A549 (cell line): Measurements from ENCODE around the gene CBFB. TPM values are rescaled to one million over a fixed set of nuclear protein-coding genes. Genes with fewer than 3 reads are reported as not detected.
A peak's percentile ranks its signal among the peaks of the same experiment; 100 is the strongest.

Experiments used
- ATAC-seq, 2 experiments: fragments of 200-7000 bp in 1 of 2; fragments of >200 bp in 1 of 2; cut with Nextera tagmentation in 1 of 2; cut with Tn5 transposase in 1 of 2; 3 replicates each; pipeline versions ENCODE4 v1.8.0 to v1.9.1; 2018 to 2020; ENCODE audit warnings: mild to moderate bottlenecking in 1 of 2, moderate library complexity in 1 of 2
- CTCF ChIA-PET: fragments of 300-600 bp; sonication (Branson Sonifier 250); formaldehyde crosslinking; extraction: SDS; loops from one replicate; lab custom pipeline; 2021; ENCODE audit warnings: antibody characterized with exemption, inconsistent platforms; lab: Yijun Ruan, JAX
- POLR2A ChIA-PET: fragments of 350-600 bp; formaldehyde crosslinking; extraction: SDS; loops from one replicate; lab custom pipeline; 2021; ENCODE audit warnings: antibody characterized with exemption, inconsistent platforms; lab: Yijun Ruan, JAX
- DNase-seq, 2 experiments: peaks; one replicate each; pipeline versions ENCODE4 v3.0.0 to v3.0.0-alpha.2; 2011 to 2016; ENCODE audit warnings: low read depth in 1 of 2, low spot score in 1 of 2
- FAIRE-seq: peaks from 2 replicates; lab custom pipeline; 2011; peaks lifted over from hg19 to GRCh38; lab: Jason Lieb, UNC
- H3K27ac ChIP-seq, 2 experiments: fragments of >200 bp; sonication (Bioruptor Twin); formaldehyde crosslinking; 3 replicates each; pipeline ENCODE4 v1.5.1; 2016 to 2017
- H3K4me1 ChIP-seq: fragments of >200 bp; sonication (Bioruptor Twin); formaldehyde crosslinking; 3 replicates; pipeline ENCODE4 v1.6.1; 2016
- H3K4me2 ChIP-seq: fragments of >200 bp; sonication (Bioruptor Twin); formaldehyde crosslinking; 3 replicates; pipeline ENCODE4 v1.6.1; 2016
- H3K4me3 ChIP-seq: fragments of >200 bp; sonication (Bioruptor Twin); formaldehyde crosslinking; 3 replicates; pipeline ENCODE4 v1.5.1; 2016
- H3K9me3 ChIP-seq: fragments of >200 bp; sonication (Bioruptor Twin); formaldehyde crosslinking; 3 replicates; pipeline ENCODE4 v1.6.1; 2016
- CEBPB ChIP-seq, 2 experiments: fragments of >200 bp in 1 of 2; sonication (Bioruptor Twin) in 1 of 2; formaldehyde crosslinking in 1 of 2; IDR thresholded peaks; 2 replicates each; pipeline ENCODE4 v1.6.1; 2012 to 2016
- CHD4 ChIP-seq: fragments of 200-600 bp; sonication (generic); IDR thresholded peaks from 2 replicates; pipeline ENCODE4 v1.6.1; 2016; ENCODE audit warnings: antibody characterized with exemption, mild to moderate bottlenecking, borderline replicate concordance
- CTCF ChIP-seq: fragments of >200 bp; sonication (Bioruptor Twin); formaldehyde crosslinking; IDR thresholded peaks from 3 replicates; pipeline ENCODE4 v1.5.1; 2016
- ELK1 ChIP-seq: fragments of 150-350 bp; IDR thresholded peaks from 2 replicates; pipeline ENCODE4 v1.6.1; 2014; ENCODE audit warnings: low read depth, mild to moderate bottlenecking, low read length
- EP300 ChIP-seq, 2 experiments: fragments of >200 bp; sonication (Bioruptor Twin); formaldehyde crosslinking; IDR thresholded peaks; 2 replicates in 1 of 2; 3 replicates in 1 of 2; pipeline ENCODE4 v1.6.1; 2016 to 2017
- FOSL2 ChIP-seq, 2 experiments: fragments of 450-650 bp in 1 of 2; fragments of >200 bp in 1 of 2; sonication (Bioruptor Twin) in 1 of 2; formaldehyde crosslinking; IDR thresholded peaks; 2 replicates each; pipeline versions ENCODE4 v1.5.0 to v1.6.1; 2016 to 2020; ENCODE audit warnings: mild to moderate bottlenecking in 1 of 2, moderate library complexity in 1 of 2
- GATA3 ChIP-seq: IDR thresholded peaks from 2 replicates; pipeline ENCODE4 v1.6.1; 2012; ENCODE audit warnings: borderline replicate concordance
- HMGXB4 ChIP-seq: fragments of 250-450 bp; sonication (Bioruptor Pico); IDR thresholded peaks from 2 replicates; pipeline ENCODE4 v1.5.0; 2021; ENCODE audit warnings: mild to moderate bottlenecking, moderate library complexity, borderline replicate concordance
- HOXA7 ChIP-seq: fragments of 250-450 bp; sonication (Bioruptor Pico); IDR thresholded peaks from 2 replicates; pipeline ENCODE4 v1.5.0; 2020; ENCODE audit warnings: mild to moderate bottlenecking, moderate library complexity
- HOXB13 ChIP-seq: fragments of 250-450 bp; sonication (Bioruptor Pico); IDR thresholded peaks from 2 replicates; pipeline ENCODE4 v1.5.0; 2020; ENCODE audit warnings: low read depth, mild to moderate bottlenecking, moderate library complexity
- HOXB5 ChIP-seq: fragments of 250-450 bp; sonication (Bioruptor Pico); IDR thresholded peaks from 2 replicates; pipeline ENCODE4 v1.5.0; 2020; ENCODE audit warnings: mild to moderate bottlenecking, moderate library complexity
- JUNB ChIP-seq: fragments of >200 bp; sonication (Bioruptor Twin); formaldehyde crosslinking; IDR thresholded peaks from 2 replicates; pipeline ENCODE4 v1.6.1; 2016
- KDM5A ChIP-seq: fragments of 200-600 bp; sonication (generic); IDR thresholded peaks from 2 replicates; pipeline ENCODE4 v1.6.1; 2016; ENCODE audit warnings: antibody characterized with exemption, mild to moderate bottlenecking
- MYC ChIP-seq: IDR thresholded peaks from 2 replicates; pipeline ENCODE4 v1.6.1; 2012; ENCODE audit warnings: mild to moderate bottlenecking, inconsistent platforms, low read length, improper control_type of control experiment, borderline replicate concordance
- PHF8 ChIP-seq: fragments of 200-600 bp; sonication (generic); IDR thresholded peaks from 2 replicates; pipeline ENCODE4 v1.6.1; 2016; ENCODE audit warnings: low read depth, mild to moderate bottlenecking, antibody characterized with exemption, moderate library complexity, borderline replicate concordance
- POLR2A ChIP-seq: IDR thresholded peaks from 2 replicates; pipeline ENCODE4 v1.6.1; 2012; ENCODE audit warnings: mild to moderate bottlenecking, low read length
- RAD21 ChIP-seq, 2 experiments: fragments of >200 bp in 1 of 2; sonication (Bioruptor Twin) in 1 of 2; formaldehyde crosslinking in 1 of 2; IDR thresholded peaks in 1 of 2; conservative IDR thresholded peaks in 1 of 2; 2 replicates in 1 of 2; 3 replicates in 1 of 2; pipeline ENCODE4 v1.6.1; 2012 to 2018; ENCODE audit warnings: inconsistent platforms in 1 of 2
- RFX5 ChIP-seq: fragments of 450-650 bp; IDR thresholded peaks from 2 replicates; pipeline ENCODE4 v1.7.1; 2014; ENCODE audit warnings: antibody characterized with exemption, mild to moderate bottlenecking, moderate library complexity
- SMC3 ChIP-seq: fragments of >200 bp; sonication (Bioruptor Twin); formaldehyde crosslinking; IDR thresholded peaks from 3 replicates; pipeline ENCODE4 v1.6.1; 2018; ENCODE audit warnings: inconsistent platforms
- TFCP2L1 ChIP-seq: fragments of 250-450 bp; sonication (Bioruptor Pico); IDR thresholded peaks from 2 replicates; pipeline ENCODE4 v1.5.0; 2021; ENCODE audit warnings: mild to moderate bottlenecking
- USF2 ChIP-seq: fragments of 450-650 bp; IDR thresholded peaks from 2 replicates; pipeline ENCODE4 v1.6.1; 2014; ENCODE audit warnings: antibody characterized with exemption
- ZC3H11A ChIP-seq: fragments of 450-650 bp; IDR thresholded peaks from 2 replicates; pipeline ENCODE4 v1.6.1; 2014; ENCODE audit warnings: antibody characterized with exemption, mild to moderate bottlenecking
- ZNF302 ChIP-seq: fragments of 250-450 bp; sonication (Bioruptor Pico); IDR thresholded peaks from 2 replicates; pipeline ENCODE4 v1.9.0; 2021; ENCODE audit warnings: inconsistent platforms, mild to moderate bottlenecking, moderate library complexity
- WGBS: methylation state at CpG from one replicate; pipeline ENCODE4 v1.1.6; 2017; ENCODE audit errors: missing lambda C conversion rate; 5-methylcytosine and 5-hydroxymethylcytosine counted together
- polyA plus RNA-seq, 4 experiments: library from polyadenylated mRNA; depleted of rRNA in 3 of 4; stranded (reverse); fragments of >200 nt; fragmentation: RNase III in 1 of 4; extraction: RNeasy Plus Mini Kit Qiagen cat#74134 plus additional on column Dnase treatment in 1 of 4; gene quantifications; 2 replicates in 3 of 4; 3 replicates in 1 of 4; pipeline ENCODE4 v1.2.3, GENCODE V29; 2011 to 2017

The CBFB gene
- polyA plus RNA-seq, 2 of the 4 experiments (the other 2 are of a cell fraction): 27.7 to 61.3 TPM

GRCh38 chr16:67104061-67104460 lies 75.1 kb downstream of the CBFB start:
- no peak overlapping the region for H3K27ac ChIP-seq

GRCh38 chr16:67104845-67105244 lies 75.9 kb downstream of the CBFB start:
- H3K4me2 ChIP-seq: no peak overlapping the region
- H3K9me3 ChIP-seq: no peaks in the 10 kb centered on the region
- POLR2A ChIA-PET: no interaction called here
- H3K27ac ChIP-seq: no peak overlapping the region
- no peak overlapping the region for H3K4me3 ChIP-seq
- CTCF ChIA-PET: interaction anchor here (0.8 to 6.1 kb wide), 10 partner anchors 10 to 151 kb away, joined by 3 to 67 read pairs (median 7); partner anchors contain the start of gene CES3
- ATAC-seq (no peak), DNase-seq (no peak), FAIRE-seq (no peak)
- 98% methylated on average over 6 of the region's 6 CpGs for WGBS
- H3K4me1 ChIP-seq: 0 out of 3 replicates have a peak, but pooled peaks cover 5% of the 10 kb centered on the region
- TF ChIP-seq HOXB13 (CRISPR knock-in tag): no peak
- TF ChIP-seq HMGXB4: no peak
- no peak for TF ChIP-seq HOXA7 (CRISPR knock-in tag)
- TF ChIP-seq GATA3: no peak
- no peak for TF ChIP-seq CHD4
- TF ChIP-seq ZNF302 (CRISPR knock-in tag): no peak
- no peak for TF ChIP-seq ELK1
- no peak for TF ChIP-seq TFCP2L1

More at GRCh38 chr16:67104061-67104460, 75.1 kb downstream of the CBFB start:
- CTCF ChIA-PET: interaction anchor here (0.6 to 6.1 kb wide), 16 partner anchors 9 to 151 kb away, joined by 3 to 93 read pairs (median 4); partner anchors contain the start of gene CES3
- no peak overlapping the region for H3K4me3 ChIP-seq
- POLR2A ChIA-PET: no interaction called here
- FAIRE-seq (no peak), ATAC-seq (peak; percentile 75 to 87; a peak in 5 of 6 replicates), DNase-seq (peak in 1 of 2 experiments; percentile 54)
- H3K4me2 ChIP-seq: no peak overlapping the region
- TF ChIP-seq RAD21 (conservative IDR thresholded peaks at IDR 0.05 in 1 of 2, IDR thresholded peaks at IDR 0.05 in 1 of 2) (peak in 1 of 2 experiments; percentile 21; a peak in 1 of 5 replicates), CTCF (peak; percentile 40), MYC (no peak), SMC3 (0 out of 3 replicates have a peak, but pooled peaks have one; percentile 13)
- no peaks in the 10 kb centered on the region for H3K9me3 ChIP-seq
- 58% methylated on average over 4 of the region's 4 CpGs for WGBS
- 0 out of 3 replicates have a peak, but pooled peaks cover 2% of the 10 kb centered on the region for H3K4me1 ChIP-seq

GRCh38 chr16:67105246-67105645 lies 76.3 kb downstream of the CBFB start:
- no peak for TF ChIP-seq ZNF302 (CRISPR knock-in tag)
- no peak for TF ChIP-seq HOXB5 (CRISPR knock-in tag)
- no peak for TF ChIP-seq JUNB
- TF ChIP-seq POLR2A: no peak
- no peak for TF ChIP-seq CEBPB (IDR thresholded peaks at IDR 0.05)
- TF ChIP-seq ZC3H11A: no peak
- TF ChIP-seq RFX5: no peak
- no peak for TF ChIP-seq EP300 (IDR thresholded peaks at IDR 0.05)
- no peak for TF ChIP-seq FOSL2 (IDR thresholded peaks at IDR 0.05)
- no peak for TF ChIP-seq FOSL2 (CRISPR knock-in tag; IDR thresholded peaks at IDR 0.05)
- TF ChIP-seq USF2: no peak
- TF ChIP-seq PHF8: no peak
- TF ChIP-seq KDM5A: no peak
- H3K27ac ChIP-seq: no peak overlapping the region
- 0 out of 3 replicates have a peak, but pooled peaks cover 5% of the 10 kb centered on the region for H3K4me1 ChIP-seq
- H3K4me3 ChIP-seq: no peak overlapping the region
- POLR2A ChIA-PET: no interaction called here
- no peak overlapping the region for H3K4me2 ChIP-seq
- no peak for DNase-seq
- no peak for ATAC-seq
- CTCF ChIA-PET: interaction anchor here (0.9 to 3.2 kb wide), 9 partner anchors 10 to 210 kb away, joined by 3 to 18 read pairs (median 4); partner anchors contain the start of gene B3GNT9
- WGBS: 97% methylated on average over 2 of the region's 2 CpGs
- H3K9me3 ChIP-seq: no peaks in the 10 kb centered on the region
- FAIRE-seq: no peak
